ENCODE data around the gene JAZF1.

JAZF1 gene

DNA sequence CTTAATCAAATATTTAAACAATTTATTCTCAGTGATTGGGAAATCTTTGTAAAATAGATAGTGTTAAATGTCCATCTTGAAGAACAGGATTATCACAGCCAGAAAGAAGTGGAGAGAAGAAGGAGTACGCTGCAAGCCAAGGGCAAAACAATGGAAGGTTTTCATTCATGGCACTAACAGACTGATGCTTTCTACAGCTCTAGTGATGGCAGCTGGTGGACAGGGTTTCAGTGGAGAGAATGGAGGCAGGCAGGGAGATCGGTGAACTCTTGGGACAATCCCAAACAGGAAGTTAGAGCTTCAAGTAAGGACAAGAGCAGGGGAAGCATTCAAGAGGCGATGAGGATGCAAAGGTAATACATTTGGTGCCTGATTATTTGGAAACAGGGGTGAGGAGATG lies 207.0 kb downstream of the JAZF1 start:
- Mint-ChIP-seq H3K36me3 (peaks cover 51% of the 10 kb centered on the region), H3K4me3 (no peak overlapping the region), H3K27me3 (no peaks in the 10 kb centered on the region), H3K27ac (no peak overlapping the region), H3K4me1 (peaks cover 35% of the 10 kb centered on the region), H3K9me3 (peaks cover 6% of the 10 kb centered on the region)
- ATAC-seq (ENCODE audit: low read depth) (no peak), DNase-seq (ENCODE audit: low spot score in 2 of 2) (no peak)

DNA sequence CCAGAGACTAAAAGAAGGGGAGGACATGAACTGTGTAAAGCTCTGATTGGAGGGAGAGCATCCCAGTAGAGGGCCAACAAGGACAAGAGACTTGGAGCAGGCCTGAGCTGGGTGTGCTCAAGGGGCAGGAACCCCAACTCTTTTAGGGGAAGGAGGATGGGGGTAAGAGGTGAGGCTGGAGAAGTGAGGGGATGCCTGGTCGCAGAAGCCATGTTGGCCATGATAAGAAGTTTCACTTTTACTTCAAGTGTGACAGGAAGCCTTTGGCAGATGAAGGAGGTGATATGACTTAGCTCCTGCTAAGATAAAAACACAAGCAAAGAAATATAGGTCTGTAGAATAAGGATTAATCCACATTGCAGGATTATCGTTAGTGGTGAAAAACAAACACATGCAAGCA lies 208.3 kb downstream of the JAZF1 start:
- H3K27ac Mint-ChIP-seq = no peak overlapping the region

DNA sequence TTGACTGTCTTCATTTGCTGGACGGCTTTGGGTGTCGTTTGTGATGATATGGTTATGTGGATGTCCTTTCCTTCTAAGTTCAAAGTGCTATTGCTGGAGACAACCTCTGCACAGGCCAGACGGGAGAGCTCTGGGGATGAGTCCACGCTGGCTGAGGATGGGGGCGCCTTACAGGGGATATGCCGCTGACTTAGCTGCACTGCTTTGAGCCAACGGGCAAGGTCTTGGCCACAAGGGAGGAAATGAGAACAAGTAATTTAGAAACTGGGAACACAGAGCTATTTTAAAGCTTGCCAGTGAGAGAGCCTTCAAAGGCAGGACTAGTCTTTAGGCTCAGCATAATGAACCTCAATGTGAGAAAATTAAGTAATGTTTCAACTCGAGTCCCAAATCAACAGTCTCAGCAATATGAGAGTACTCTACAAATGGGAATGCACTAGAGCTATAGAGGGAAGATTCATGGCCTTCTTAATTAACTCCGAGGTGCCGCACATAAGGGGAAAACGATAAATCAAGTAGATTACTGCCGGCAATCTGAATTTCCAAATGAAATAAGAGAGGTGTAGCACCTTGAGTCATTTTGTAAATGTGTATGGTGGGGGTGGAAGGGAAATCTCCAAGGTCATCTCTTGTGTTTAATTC lies 209.3 kb downstream of the JAZF1 start:
- H3K9me3 Mint-ChIP-seq = no peaks in the 10 kb centered on the region
- ATAC-seq (ENCODE audit: low read depth) = no peak
- H3K4me3 Mint-ChIP-seq = no peak overlapping the region
- no peak for DNase-seq (ENCODE audit: low spot score in 2 of 2)
- H3K27me3 Mint-ChIP-seq = no peaks in the 10 kb centered on the region
- H3K4me1 Mint-ChIP-seq = peaks cover 38% of the 10 kb centered on the region
- peaks cover 35% of the 10 kb centered on the region for H3K36me3 Mint-ChIP-seq
- no peak overlapping the region for H3K27ac Mint-ChIP-seq

More for the DNA sequence above, 208.3 kb downstream of the JAZF1 start:
- DNase-seq (ENCODE audit: low spot score in 2 of 2) = no peak
- peaks cover 41% of the 10 kb centered on the region for H3K36me3 Mint-ChIP-seq
- H3K4me1 Mint-ChIP-seq = peaks cover 38% of the 10 kb centered on the region
- no peak overlapping the region for H3K4me3 Mint-ChIP-seq
- no peak for ATAC-seq (ENCODE audit: low read depth)
- no peaks in the 10 kb centered on the region for H3K27me3 Mint-ChIP-seq
- H3K9me3 Mint-ChIP-seq = peaks cover 2% of the 10 kb centered on the region

DNA sequence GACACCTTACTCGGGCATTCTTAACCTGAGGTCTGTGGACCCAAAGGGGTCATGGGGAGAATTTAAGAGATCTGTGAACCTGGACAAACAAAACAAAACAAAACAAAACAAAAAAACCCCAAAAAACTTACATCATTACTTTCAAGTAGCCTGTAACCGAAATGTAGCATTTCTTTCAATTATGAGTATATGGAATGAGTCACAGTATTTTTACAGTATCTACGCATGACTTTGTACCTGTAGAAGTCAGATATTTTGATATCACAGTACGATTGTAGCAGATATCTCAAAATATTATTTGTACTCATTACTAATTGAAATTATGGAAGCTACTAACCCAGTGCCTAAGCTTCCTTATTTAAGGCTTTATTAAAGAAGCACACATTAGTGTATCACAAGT lies 210.2 kb downstream of the JAZF1 start:
- ATAC-seq (ENCODE audit: low read depth) (no peak), DNase-seq (ENCODE audit: low spot score in 2 of 2) (no peak)
- H3K27ac Mint-ChIP-seq = no peak overlapping the region
- peaks cover 34% of the 10 kb centered on the region for H3K36me3 Mint-ChIP-seq
- H3K9me3 Mint-ChIP-seq = no peaks in the 10 kb centered on the region
- no peak overlapping the region for H3K4me3 Mint-ChIP-seq
- peaks cover 44% of the 10 kb centered on the region for H3K4me1 Mint-ChIP-seq
- H3K27me3 Mint-ChIP-seq = no peaks in the 10 kb centered on the region

DNA sequence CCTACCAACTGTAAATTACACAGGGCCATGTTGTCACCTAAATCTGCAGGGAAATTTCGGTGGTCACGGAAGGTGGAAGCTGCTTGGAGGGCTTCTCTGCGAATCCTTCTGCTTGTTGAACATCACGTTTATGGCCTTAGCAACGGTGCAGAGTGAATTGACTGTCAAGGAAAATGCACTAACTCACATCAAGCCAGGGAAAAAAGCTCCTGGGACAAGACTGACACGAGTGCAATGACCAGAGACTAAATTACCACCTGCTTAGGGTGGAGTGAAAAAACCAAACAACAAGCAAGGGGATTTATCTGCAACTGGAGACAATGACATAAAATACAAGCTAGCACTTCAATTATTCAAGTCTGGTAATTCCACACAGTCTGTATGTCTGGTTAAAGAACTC lies 211.2 kb downstream of the JAZF1 start:
- DNase-seq (ENCODE audit: low spot score in 2 of 2) (no peak), ATAC-seq (ENCODE audit: low read depth) (no peak)
- Mint-ChIP-seq H3K27me3 (no peaks in the 10 kb centered on the region), H3K27ac (no peak overlapping the region), H3K36me3 (peaks cover 29% of the 10 kb centered on the region), H3K4me3 (no peak overlapping the region), H3K4me1 (peaks cover 48% of the 10 kb centered on the region), H3K9me3 (no peaks in the 10 kb centered on the region)

DNA sequence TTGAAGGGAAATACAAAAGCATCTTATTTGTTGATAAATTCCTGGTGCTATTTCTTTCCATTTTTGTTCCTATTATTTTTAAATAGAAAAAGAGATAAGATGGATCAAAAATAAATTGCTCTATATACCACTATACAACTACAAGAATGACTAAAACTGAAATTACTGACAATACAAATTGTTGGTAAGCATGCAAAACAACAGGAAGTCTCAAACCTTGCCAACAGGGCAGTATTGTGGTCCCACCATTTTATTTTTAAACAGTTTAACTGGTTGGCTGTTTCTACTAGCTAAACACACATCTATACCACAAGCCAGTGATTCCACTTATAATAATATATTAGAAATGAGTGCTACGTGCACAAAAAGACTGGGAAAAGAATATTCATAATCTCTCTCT lies 213.0 kb downstream of the JAZF1 start:
- no peak for ATAC-seq (ENCODE audit: low read depth)
- no peak for DNase-seq (ENCODE audit: low spot score in 2 of 2)
- Mint-ChIP-seq H3K27me3 (no peaks in the 10 kb centered on the region), H3K27ac (no peak overlapping the region), H3K4me3 (no peak overlapping the region), H3K4me1 (peaks cover 41% of the 10 kb centered on the region), H3K36me3 (peaks cover 25% of the 10 kb centered on the region), H3K9me3 (no peaks in the 10 kb centered on the region)

DNA sequence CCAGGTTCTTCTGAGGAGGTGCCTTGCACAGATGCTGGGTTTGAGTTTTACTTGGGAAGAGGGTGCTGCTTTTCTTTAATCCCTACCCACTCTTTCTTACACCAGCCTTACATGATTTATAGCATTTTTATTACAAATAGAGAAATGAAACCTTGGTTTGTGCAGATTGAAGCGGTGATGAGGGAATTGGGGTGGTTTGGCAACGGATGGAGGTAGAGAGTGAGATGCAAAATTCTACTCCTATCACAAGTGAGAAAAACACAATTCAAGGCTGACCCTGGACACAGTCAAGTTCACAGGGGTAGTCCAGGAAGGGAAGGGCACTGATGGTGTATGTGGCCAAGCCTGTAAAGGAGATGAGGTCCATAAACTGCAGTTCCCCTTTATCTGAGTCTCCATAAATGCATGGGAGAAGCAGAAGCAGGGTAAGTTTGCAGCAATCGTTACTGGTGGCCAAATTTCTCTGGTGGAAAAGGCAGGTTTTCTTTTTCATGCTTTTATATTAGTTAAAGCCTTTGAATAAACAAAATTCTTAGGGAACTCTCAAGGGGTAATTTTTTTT lies 214.3 kb downstream of the JAZF1 start:
- Mint-ChIP-seq H3K9me3 (no peaks in the 10 kb centered on the region), H3K4me1 (peaks cover 31% of the 10 kb centered on the region), H3K4me3 (no peak overlapping the region), H3K27ac (no peak overlapping the region), H3K36me3 (peaks cover 18% of the 10 kb centered on the region), H3K27me3 (no peaks in the 10 kb centered on the region)
- no peak for DNase-seq (ENCODE audit: low spot score in 2 of 2)
- no peak for ATAC-seq (ENCODE audit: low read depth)

DNA sequence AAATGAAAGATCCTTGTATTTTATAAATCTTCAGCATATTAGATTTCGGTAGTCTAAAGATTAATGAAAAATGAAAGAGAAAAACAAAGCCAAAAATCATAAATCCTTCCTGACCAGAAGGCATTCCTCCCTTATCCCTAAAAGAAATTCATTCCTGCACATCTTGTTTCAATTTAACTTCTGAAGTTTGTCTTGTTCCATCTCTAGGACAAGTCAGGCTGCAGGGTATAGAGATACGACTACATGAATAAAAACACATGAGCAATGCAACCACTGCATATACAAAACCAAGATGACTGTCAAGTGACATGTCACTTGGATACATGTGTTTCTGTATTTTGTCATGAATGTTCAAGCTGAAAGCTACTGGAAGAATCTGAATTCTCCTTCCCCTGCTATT lies 214.9 kb downstream of the JAZF1 start:
- H3K4me1 Mint-ChIP-seq = peaks cover 25% of the 10 kb centered on the region
- H3K36me3 Mint-ChIP-seq = peaks cover 16% of the 10 kb centered on the region
- H3K27me3 Mint-ChIP-seq = no peaks in the 10 kb centered on the region
- no peaks in the 10 kb centered on the region for H3K9me3 Mint-ChIP-seq
- no peak for DNase-seq (ENCODE audit: low spot score in 2 of 2)
- ATAC-seq (ENCODE audit: low read depth) = no peak
- no peak overlapping the region for H3K4me3 Mint-ChIP-seq
- no peak overlapping the region for H3K27ac Mint-ChIP-seq

DNA sequence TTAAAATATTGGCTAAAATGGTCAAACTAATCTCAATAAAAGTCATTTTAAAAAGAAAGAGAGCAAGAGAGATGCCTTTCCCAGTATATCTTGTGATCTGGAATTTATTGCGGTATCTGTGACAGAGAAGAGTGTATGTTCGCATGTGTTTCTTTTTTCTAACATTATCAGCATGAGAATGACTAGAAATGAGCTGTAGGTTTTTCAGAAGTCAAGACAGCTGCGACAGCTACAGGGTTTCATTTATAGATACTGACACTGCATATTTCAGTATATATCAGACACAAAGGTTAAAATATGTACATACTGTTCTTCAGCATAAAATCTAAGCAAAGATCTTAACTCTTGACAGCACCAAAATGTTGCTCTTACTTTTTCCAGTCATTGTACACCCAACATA lies 215.8 kb downstream of the JAZF1 start:
- no peaks in the 10 kb centered on the region for H3K9me3 Mint-ChIP-seq
- H3K36me3 Mint-ChIP-seq = peaks cover 21% of the 10 kb centered on the region
- ATAC-seq (ENCODE audit: low read depth) (no peak), DNase-seq (ENCODE audit: low spot score in 2 of 2) (no peak)
- peaks cover 30% of the 10 kb centered on the region for H3K4me1 Mint-ChIP-seq
- no peak overlapping the region for H3K4me3 Mint-ChIP-seq
- no peaks in the 10 kb centered on the region for H3K27me3 Mint-ChIP-seq
- H3K27ac Mint-ChIP-seq = no peak overlapping the region

DNA sequence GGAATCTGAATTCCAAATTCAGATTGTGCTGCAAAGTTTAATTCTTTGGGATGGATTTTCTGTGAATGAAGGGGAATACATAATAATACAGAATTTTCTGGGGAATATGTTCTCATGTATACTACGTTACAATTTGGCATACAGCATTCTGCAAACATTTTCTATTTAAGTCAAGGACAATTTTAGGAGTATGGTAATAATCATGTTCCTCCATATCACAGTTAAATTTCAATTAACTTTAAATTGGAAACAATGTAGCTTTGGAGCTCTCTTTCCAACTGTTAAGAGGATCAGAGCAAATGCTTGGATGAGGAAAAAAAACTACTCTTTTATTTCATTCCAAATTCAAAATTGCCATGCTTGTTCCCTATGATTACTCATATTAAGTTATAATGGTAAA lies 217.5 kb downstream of the JAZF1 start:
- no peak overlapping the region for H3K4me3 Mint-ChIP-seq
- H3K36me3 Mint-ChIP-seq = peaks cover 17% of the 10 kb centered on the region
- H3K27me3 Mint-ChIP-seq = no peaks in the 10 kb centered on the region
- no peak for DNase-seq (ENCODE audit: low spot score in 2 of 2)
- no peaks in the 10 kb centered on the region for H3K9me3 Mint-ChIP-seq
- peaks cover 18% of the 10 kb centered on the region for H3K4me1 Mint-ChIP-seq
- no peak overlapping the region for H3K27ac Mint-ChIP-seq
- ATAC-seq (ENCODE audit: low read depth) = no peak

DNA sequence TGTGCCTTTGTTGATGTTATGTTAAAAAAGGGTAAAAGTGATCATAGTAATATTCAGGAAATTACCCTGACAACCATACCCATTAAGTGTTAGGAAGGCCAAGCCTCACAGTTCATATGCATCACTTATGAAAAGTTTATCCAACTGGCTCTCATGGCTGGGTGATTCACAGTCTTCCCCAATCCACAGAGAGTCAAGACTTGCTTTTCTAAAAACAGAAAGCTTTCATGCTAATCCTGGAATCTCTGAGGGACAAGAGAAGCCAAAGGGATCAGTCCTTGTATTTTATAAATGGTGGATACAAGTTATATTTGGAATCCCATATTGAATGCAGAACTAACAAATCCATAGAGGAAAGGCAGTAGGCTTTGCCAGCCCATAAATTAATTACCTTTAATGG lies 218.3 kb downstream of the JAZF1 start:
- no peaks in the 10 kb centered on the region for H3K9me3 Mint-ChIP-seq
- DNase-seq (ENCODE audit: low spot score in 2 of 2) (no peak), ATAC-seq (ENCODE audit: low read depth) (no peak)
- no peak overlapping the region for H3K4me3 Mint-ChIP-seq
- H3K27ac Mint-ChIP-seq = no peak overlapping the region
- H3K27me3 Mint-ChIP-seq = no peaks in the 10 kb centered on the region
- peaks cover 17% of the 10 kb centered on the region for H3K36me3 Mint-ChIP-seq
- peaks cover 16% of the 10 kb centered on the region for H3K4me1 Mint-ChIP-seq

DNA sequence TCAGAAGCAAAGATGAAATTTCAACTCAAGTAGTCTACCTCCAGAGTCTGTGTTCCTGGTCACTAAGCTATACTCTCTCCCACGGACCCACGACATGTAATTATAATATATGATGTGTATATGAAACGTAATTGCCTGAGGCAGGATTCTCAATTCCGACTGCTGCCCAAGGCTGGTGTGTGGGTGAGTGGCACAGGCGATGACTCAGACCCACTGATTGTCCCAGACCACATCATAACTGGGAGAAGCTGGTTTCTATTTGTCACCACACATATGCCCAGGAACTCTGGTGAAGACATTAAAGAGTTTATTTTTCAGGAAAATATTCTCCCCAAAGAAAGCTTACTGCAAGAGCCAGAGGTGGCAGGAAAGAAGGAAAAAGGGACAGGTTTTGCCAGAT lies 219.3 kb downstream of the JAZF1 start:
- H3K4me3 Mint-ChIP-seq = no peak overlapping the region
- ATAC-seq (ENCODE audit: low read depth) (no peak), DNase-seq (ENCODE audit: low spot score in 2 of 2) (no peak)
- no peaks in the 10 kb centered on the region for H3K9me3 Mint-ChIP-seq
- peaks cover 19% of the 10 kb centered on the region for H3K36me3 Mint-ChIP-seq
- H3K4me1 Mint-ChIP-seq = peaks cover 14% of the 10 kb centered on the region
- H3K27me3 Mint-ChIP-seq = no peaks in the 10 kb centered on the region
- no peak overlapping the region for H3K27ac Mint-ChIP-seq

DNA sequence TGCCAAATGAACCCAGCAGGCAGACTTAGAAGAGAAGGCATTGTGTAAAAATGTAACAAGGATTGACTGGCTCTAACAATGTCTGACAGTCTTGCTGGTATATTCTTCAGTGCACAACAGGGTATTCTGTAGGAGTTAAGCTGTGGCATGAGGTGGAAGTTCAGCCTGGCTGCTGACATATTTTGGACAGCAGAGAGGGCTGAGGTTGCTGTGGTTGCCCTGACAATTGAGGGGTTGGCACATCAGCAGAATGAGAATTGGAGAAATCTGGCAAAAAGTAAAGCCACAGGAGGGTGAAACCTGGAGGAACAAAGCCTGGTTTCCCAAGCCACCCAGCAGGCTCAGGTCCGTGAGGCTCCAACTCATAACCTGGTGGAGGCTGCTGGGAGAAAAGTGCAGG lies 220.2 kb downstream of the JAZF1 start:
- peaks cover 23% of the 10 kb centered on the region for H3K36me3 Mint-ChIP-seq
- no peaks in the 10 kb centered on the region for H3K27me3 Mint-ChIP-seq
- no peak overlapping the region for H3K27ac Mint-ChIP-seq
- H3K4me1 Mint-ChIP-seq = peaks cover 8% of the 10 kb centered on the region
- ATAC-seq (ENCODE audit: low read depth) (no peak), DNase-seq (ENCODE audit: low spot score in 2 of 2) (no peak)
- no peaks in the 10 kb centered on the region for H3K9me3 Mint-ChIP-seq
- H3K4me3 Mint-ChIP-seq = no peak overlapping the region

DNA sequence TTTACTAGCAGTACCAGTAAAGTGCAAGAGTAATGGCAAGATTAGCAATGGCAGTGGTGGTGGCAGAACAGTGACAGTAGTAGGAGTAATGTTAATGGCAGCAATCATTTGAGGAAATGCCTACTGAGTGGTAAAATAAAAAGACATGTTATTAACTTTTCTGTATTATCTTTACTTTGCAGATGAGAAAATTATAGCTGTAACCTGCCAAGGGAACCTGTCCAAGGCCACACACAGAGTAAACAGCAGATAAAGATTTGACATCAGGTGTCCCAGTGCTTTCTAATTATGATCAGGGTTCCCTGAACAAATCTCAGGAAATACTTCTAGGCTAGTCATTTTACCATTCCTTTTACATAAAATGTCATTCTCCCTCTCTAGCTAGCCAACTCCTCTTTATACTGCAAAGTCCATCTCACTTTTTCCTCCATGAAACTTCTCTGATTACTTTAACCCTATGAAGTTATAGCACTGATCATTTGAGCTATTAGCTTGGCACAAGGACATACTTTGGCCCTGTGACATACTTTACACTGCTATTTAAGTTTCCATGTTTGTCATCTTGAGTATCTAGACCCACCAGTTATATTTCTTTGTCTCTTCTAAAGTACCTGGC lies 221.6 kb downstream of the JAZF1 start:
- ATAC-seq (ENCODE audit: low read depth) (no peak), DNase-seq (ENCODE audit: low spot score in 2 of 2) (no peak)
- Mint-ChIP-seq H3K27me3 (no peaks in the 10 kb centered on the region), H3K4me3 (no peak overlapping the region), H3K27ac (no peak overlapping the region), H3K4me1 (peaks cover 6% of the 10 kb centered on the region), H3K36me3 (peaks cover 20% of the 10 kb centered on the region), H3K9me3 (no peaks in the 10 kb centered on the region)

DNA sequence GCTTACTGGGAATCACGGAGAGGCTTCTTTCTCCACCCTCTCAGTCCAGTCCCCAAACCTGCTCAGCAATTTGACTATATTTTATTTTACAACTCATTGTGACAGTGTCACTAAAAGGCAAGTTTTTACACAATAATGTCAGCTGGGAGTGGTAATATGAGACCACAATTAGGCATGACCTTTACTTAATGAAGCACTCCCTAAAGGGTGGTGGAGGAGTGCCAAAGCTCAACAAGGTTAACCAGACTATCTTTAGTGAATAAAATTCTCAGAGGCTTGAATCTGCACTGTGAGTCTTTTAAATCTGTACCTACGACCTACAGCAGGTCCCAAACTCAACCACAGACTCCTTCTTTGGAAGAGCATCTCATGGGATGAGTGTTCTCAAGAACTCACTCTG lies 225.0 kb downstream of the JAZF1 start:
- no peak for ATAC-seq (ENCODE audit: low read depth)
- H3K4me1 Mint-ChIP-seq = peaks cover 8% of the 10 kb centered on the region
- peaks cover 17% of the 10 kb centered on the region for H3K36me3 Mint-ChIP-seq
- H3K27ac Mint-ChIP-seq = no peak overlapping the region
- no peak for DNase-seq (ENCODE audit: low spot score in 2 of 2)
- H3K9me3 Mint-ChIP-seq = no peaks in the 10 kb centered on the region
- H3K4me3 Mint-ChIP-seq = no peak overlapping the region
- no peaks in the 10 kb centered on the region for H3K27me3 Mint-ChIP-seq

All from memory B cell (primary cell).